GM12892 (cell line): Measurements from ENCODE around the gene TMPRSS7.

Source experiments
- POLR2A ChIP-seq: IDR thresholded peaks from 2 replicates; pipeline ENCODE4 v1.6.1; 2011; ENCODE audit warnings: low read depth, low read length, control low read depth
- POLR2AphosphoS5 ChIP-seq: IDR thresholded peaks from 2 replicates; pipeline ENCODE4 v1.6.1; 2011; ENCODE audit warnings: low read depth, low read length, control low read depth
- TAF1 ChIP-seq: IDR thresholded peaks from 2 replicates; pipeline ENCODE4 v1.6.1; 2011; ENCODE audit warnings: low read depth, mild to moderate bottlenecking, control low read depth, low read length, borderline replicate concordance

GRCh38 chr3:112097378-112097777 is 62.8 kb downstream of the TMPRSS7 start:
- TF ChIP-seq TAF1 (no peak), POLR2AphosphoS5 (no peak), POLR2A (no peak)
